GM18870 (cell line): ENCODE measurements around the gene GPC1.

Experiments
- ATAC-seq: cut with Tn5 transposase; IDR thresholded peaks from one replicate; pipeline ENCODE4 v1.9.1; 2021; ENCODE audit warnings: moderate library complexity; ENCODE audit not compliant: unreplicated experiment

Gene GPC1

GRCh38 chr2:240455272-240455646 lies 19.8 kb downstream of the GPC1 start:
- no peak for ATAC-seq

GRCh38 chr2:240455647-240456446 lies 20.4 kb downstream of the GPC1 start:
- no peak for ATAC-seq

GRCh38 chr2:240456447-240457222 lies 21.2 kb downstream of the GPC1 start:
- ATAC-seq: no peak

GRCh38 chr2:240457223-240458043 lies 22.0 kb downstream of the GPC1 start:
- no peak for ATAC-seq

- no peak for ATAC-seq
These were observed 22.8 kb downstream of the GPC1 start for GRCh38 chr2:240458044-240458899.

GRCh38 chr2:240458900-240459391 lies 23.5 kb downstream of the GPC1 start:
- no peak for ATAC-seq

GRCh38 chr2:240459401-240460252 lies 24.2 kb downstream of the GPC1 start:
- no peak for ATAC-seq

- ATAC-seq: no peak
These were observed 24.8 kb downstream of the GPC1 start for GRCh38 chr2:240460253-240460711.

- ATAC-seq: no peak
These were observed 25.4 kb downstream of the GPC1 start for GRCh38 chr2:240460781-240461431.

GRCh38 chr2:240461471-240462072 lies 26.1 kb downstream of the GPC1 start:
- ATAC-seq: no peak

GRCh38 chr2:240462073-240462706 lies 26.7 kb downstream of the GPC1 start:
- no peak for ATAC-seq

- ATAC-seq: no peak
These were observed 27.3 kb downstream of the GPC1 start for GRCh38 chr2:240462707-240463273.

- no peak for ATAC-seq
These were observed 27.9 kb downstream of the GPC1 start for GRCh38 chr2:240463274-240463865.

- ATAC-seq: no peak
These were observed 28.5 kb downstream of the GPC1 start for GRCh38 chr2:240463866-240464481.

- no peak for ATAC-seq
These were observed 29.2 kb downstream of the GPC1 start for GRCh38 chr2:240464514-240465241.

- no peak for ATAC-seq
These were observed 29.9 kb downstream of the GPC1 start for GRCh38 chr2:240465268-240465764.
